NCI-H526 (cell line): ENCODE data around the gene ANKRD29.
"Not testable (repeated sequence)": the region's sequence is repeated elsewhere in the genome, so short reads cannot be mapped to it uniquely, and the experiment has no call there.

Experiments
- DNase-seq, 2 experiments: peaks; one replicate each; lab custom pipeline; 2025; lab: John Stamatoyannopoulos, UW

The ANKRD29 gene

GRCh38 chr18:23583071-23583865 is 79.4 kb downstream of the ANKRD29 start:
- no peak for DNase-seq

GRCh38 chr18:23580677-23581367 is 81.9 kb downstream of the ANKRD29 start:
- DNase-seq: no peak

GRCh38 chr18:23578891-23579653 is 83.6 kb downstream of the ANKRD29 start:
- no peak for DNase-seq

GRCh38 chr18:23578067-23578701 is 84.5 kb downstream of the ANKRD29 start:
- no peak for DNase-seq

GRCh38 chr18:23577521-23577920 is 85.2 kb downstream of the ANKRD29 start:
- not testable (repeated sequence) for DNase-seq

- DNase-seq: no peak
Measured at GRCh38 chr18:23575309-23575651, 87.4 kb downstream of the ANKRD29 start.

- no peak for DNase-seq
Measured at GRCh38 chr18:23574611-23575308, 88.0 kb downstream of the ANKRD29 start.

GRCh38 chr18:23573626-23574431 is 88.9 kb downstream of the ANKRD29 start:
- DNase-seq: no peak

GRCh38 chr18:23573020-23573419 is 89.7 kb downstream of the ANKRD29 start:
- no peak for DNase-seq

- DNase-seq: no peak
Measured at GRCh38 chr18:23572570-23572969, 90.1 kb downstream of the ANKRD29 start.

- DNase-seq: no peak
Measured at GRCh38 chr18:23572012-23572411, 90.7 kb downstream of the ANKRD29 start.

GRCh38 chr18:23570912-23571504 is 91.7 kb downstream of the ANKRD29 start:
- DNase-seq: no peak

- DNase-seq: no peak
Measured at GRCh38 chr18:23569299-23570063, 93.2 kb downstream of the ANKRD29 start.

- DNase-seq: no peak
Measured at GRCh38 chr18:23568281-23569138, 94.2 kb downstream of the ANKRD29 start.

- DNase-seq: no peak
Measured at GRCh38 chr18:23567671-23568070, 95.0 kb downstream of the ANKRD29 start.

GRCh38 chr18:23565916-23566547 is 96.7 kb downstream of the ANKRD29 start:
- no peak for DNase-seq

- no peak for DNase-seq
Measured at GRCh38 chr18:23563377-23564043, 99.2 kb downstream of the ANKRD29 start.

- DNase-seq: no peak
Measured at GRCh38 chr18:23560186-23560585, 102.5 kb downstream of the ANKRD29 start.
